Loucy (cell line): ENCODE data around the gene ZNF32.

Source experiments
- EZH2phosphoT487 ChIP-seq: fragments of 200-600 bp; IDR thresholded peaks from 2 replicates; pipeline ENCODE4 v1.6.1; 2018; ENCODE audit warnings: antibody characterized with exemption, mild to moderate bottlenecking, moderate library complexity, borderline replicate concordance
- TF ChIP-seq, protein P1 (sequence below): fragments of 200-600 bp; sonication (generic); conservative IDR thresholded peaks from 2 replicates; pipeline ENCODE4 v1.5.1; 2014; ENCODE audit warnings: mild to moderate bottlenecking, antibody characterized with exemption, low read length

DNA sequence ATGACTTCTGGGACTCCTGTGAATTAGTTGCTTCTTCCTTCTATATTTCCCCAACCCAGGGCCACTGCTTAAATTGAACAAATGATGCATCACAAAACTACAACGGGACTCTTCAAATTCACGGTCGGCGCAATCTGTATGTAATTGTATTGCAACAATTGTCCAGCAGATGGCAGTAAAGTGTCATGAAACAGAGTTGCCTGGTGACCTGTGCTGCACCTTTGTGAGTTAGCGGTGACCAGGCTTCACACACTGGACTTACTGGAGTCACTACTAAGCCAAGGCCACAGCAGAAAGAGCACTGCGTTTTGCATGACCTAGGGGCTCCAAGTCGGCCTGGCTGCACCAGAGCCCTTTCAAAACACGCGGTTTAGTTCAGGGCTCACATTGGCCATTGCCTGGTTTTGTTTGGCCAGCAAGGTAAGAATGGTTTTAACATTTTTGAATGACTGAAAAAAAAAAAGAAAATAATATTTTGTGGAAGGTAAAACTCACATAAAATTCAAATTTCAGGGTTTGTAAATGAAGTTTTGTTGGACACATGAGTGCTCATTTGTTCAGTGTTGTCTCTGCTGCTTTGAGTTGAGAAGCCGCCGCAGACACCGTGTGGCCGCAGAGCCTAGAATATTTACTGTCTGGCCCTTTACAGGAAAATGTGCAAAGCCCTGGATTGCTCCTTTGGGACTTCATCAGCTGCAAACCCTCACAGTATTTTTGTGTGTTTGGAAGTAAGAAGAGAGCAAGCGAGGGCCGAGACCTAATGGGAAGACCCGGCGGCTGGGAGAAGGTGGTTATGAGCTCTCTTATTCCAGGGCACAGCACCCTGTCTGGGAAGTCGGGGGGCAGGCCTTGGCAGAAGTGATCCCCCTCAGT, 23.2 kb upstream of the ZNF32 start:
- TF ChIP-seq EZH2phosphoT487, result no peak
- TF ChIP-seq, protein P1, sequence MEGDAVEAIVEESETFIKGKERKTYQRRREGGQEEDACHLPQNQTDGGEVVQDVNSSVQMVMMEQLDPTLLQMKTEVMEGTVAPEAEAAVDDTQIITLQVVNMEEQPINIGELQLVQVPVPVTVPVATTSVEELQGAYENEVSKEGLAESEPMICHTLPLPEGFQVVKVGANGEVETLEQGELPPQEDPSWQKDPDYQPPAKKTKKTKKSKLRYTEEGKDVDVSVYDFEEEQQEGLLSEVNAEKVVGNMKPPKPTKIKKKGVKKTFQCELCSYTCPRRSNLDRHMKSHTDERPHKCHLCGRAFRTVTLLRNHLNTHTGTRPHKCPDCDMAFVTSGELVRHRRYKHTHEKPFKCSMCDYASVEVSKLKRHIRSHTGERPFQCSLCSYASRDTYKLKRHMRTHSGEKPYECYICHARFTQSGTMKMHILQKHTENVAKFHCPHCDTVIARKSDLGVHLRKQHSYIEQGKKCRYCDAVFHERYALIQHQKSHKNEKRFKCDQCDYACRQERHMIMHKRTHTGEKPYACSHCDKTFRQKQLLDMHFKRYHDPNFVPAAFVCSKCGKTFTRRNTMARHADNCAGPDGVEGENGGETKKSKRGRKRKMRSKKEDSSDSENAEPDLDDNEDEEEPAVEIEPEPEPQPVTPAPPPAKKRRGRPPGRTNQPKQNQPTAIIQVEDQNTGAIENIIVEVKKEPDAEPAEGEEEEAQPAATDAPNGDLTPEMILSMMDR, result peak; percentile 87
